Activated CD4-positive, alpha-beta T cell treated with anti-CD3 and anti-CD28 coated beads, Interleukin-2, Interleukin-4, amounts not matched to agents 100 ng/mL and 50 ng/mL, durations not matched to agents 16 hours and 8 hours (primary cell): ENCODE data around the gene MYBPHL.

Experiments
- DNase-seq: peaks from one replicate; pipeline ENCODE4 v3.0.0-alpha.2; 2020; ENCODE audit warnings: low spot score

Gene MYBPHL

GRCh38 chr1:109279615-109280278, 27.1 kb downstream of the MYBPHL start:
- no peak for DNase-seq

GRCh38 chr1:109277434-109278204, 29.2 kb downstream of the MYBPHL start:
- peak; percentile 76 for DNase-seq

- no peak for DNase-seq
Measured at GRCh38 chr1:109275706-109276345, 31.0 kb downstream of the MYBPHL start.

DNA sequence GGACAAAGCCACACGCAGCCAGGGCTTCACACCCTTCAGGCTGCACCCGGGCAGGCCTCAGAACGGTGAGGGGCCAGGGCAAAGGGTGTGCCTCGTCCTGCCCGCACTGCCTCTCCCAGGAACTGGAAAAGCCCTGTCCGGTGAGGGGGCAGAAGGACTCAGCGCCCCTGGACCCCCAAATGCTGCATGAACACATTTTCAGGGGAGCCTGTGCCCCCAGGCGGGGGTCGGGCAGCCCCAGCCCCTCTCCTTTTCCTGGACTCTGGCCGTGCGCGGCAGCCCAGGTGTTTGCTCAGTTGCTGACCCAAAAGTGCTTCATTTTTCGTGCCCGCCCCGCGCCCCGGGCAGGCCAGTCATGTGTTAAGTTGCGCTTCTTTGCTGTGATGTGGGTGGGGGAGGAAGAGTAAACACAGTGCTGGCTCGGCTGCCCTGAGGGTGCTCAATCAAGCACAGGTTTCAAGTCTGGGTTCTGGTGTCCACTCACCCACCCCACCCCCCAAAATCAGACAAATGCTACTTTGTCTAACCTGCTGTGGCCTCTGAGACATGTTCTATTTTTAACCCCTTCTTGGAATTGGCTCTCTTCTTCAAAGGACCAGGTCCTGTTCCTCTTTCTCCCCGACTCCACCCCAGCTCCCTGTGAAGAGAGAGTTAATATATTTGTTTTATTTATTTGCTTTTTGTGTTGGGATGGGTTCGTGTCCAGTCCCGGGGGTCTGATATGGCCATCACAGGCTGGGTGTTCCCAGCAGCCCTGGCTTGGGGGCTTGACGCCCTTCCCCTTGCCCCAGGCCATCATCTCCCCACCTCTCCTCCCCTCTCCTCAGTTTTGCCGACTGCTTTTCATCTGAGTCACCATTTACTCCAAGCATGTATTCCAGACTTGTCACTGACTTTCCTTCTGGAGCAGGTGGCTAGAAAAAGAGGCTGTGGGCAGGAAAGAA, 32.0 kb downstream of the MYBPHL start:
- no peak for DNase-seq

DNA sequence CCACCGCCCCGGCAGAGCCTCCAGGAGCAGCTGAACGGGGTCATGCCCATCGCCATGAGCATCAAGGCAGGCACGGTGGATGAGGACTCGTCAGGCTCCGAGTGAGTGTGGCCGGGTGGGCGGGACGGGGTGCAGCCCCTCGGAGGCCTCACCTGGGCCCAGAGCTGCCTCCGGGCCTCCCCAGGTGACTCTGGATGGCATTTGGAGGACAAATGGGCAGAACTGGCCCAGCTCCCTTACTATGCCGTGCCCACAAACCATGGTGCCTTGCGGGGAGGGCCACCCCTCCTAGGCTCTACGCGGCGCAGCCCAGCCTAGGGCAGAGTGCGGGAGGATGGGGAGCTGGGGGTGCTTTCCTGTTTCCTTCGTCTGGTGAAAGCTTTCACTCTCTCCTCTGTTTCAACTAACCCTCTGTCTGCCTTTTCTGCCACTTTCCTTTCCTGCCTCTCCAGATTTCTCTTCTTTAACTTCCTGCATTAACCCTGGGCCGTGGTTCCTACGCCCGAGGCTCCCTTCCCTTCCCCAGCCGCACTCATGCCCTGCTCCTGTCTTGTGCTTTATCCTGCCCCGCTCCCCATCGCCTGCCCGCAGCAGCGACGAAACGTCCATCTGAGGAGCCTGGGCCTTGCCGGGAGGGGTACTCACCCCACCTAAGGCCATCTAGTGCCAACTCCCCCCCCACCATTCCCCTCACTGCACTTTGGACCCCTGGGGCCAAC, 33.1 kb downstream of the MYBPHL start:
- no peak for DNase-seq

- DNase-seq = no peak
Measured at GRCh38 chr1:109272831-109273547, 33.8 kb downstream of the MYBPHL start.

- DNase-seq = no peak
Measured at GRCh38 chr1:109272021-109272799, 34.6 kb downstream of the MYBPHL start.

GRCh38 chr1:109271458-109271857, 35.4 kb downstream of the MYBPHL start:
- no peak for DNase-seq

- no peak for DNase-seq
Measured at GRCh38 chr1:109270623-109271317, 36.0 kb downstream of the MYBPHL start.

- no peak for DNase-seq
Measured at GRCh38 chr1:109269981-109270622, 36.7 kb downstream of the MYBPHL start.

GRCh38 chr1:109269212-109269980, 37.4 kb downstream of the MYBPHL start:
- no peak for DNase-seq

DNA sequence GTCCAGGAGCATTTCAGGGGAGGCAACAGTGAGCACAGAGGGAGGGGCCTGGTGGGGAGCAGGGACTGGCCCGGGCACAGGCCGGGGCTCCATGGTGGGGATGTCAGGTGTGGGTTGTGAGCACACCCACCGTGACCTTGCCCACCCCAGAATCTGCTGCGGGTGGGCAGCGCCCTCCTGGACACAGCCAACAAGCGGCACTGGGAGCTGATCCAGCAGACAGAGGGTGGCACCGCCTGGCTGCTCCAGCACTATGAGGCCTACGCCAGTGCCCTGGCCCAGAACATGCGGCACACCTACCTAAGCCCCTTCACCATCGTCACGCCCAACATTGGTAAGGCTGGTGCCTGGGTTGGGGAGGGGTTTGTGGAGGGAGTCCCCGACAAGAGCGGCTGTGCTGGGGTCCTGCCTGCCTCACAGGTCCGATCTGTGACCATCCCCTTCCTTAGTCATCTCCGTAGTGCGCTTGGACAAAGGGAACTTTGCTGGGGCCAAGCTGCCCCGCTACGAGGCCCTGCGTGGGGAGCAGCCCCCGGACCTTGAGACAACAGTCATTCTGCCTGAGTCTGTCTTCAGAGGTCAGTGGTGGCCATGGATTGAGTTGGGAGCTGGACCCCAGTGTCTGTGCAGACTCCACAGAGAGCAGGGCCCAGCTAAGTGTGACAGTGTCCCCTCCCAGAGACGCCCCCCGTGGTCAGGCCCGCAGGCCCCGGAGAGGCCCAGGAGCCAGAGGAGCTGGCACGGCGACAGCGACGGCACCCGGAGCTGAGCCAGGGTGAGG, 38.2 kb downstream of the MYBPHL start:
- no peak for DNase-seq

DNA sequence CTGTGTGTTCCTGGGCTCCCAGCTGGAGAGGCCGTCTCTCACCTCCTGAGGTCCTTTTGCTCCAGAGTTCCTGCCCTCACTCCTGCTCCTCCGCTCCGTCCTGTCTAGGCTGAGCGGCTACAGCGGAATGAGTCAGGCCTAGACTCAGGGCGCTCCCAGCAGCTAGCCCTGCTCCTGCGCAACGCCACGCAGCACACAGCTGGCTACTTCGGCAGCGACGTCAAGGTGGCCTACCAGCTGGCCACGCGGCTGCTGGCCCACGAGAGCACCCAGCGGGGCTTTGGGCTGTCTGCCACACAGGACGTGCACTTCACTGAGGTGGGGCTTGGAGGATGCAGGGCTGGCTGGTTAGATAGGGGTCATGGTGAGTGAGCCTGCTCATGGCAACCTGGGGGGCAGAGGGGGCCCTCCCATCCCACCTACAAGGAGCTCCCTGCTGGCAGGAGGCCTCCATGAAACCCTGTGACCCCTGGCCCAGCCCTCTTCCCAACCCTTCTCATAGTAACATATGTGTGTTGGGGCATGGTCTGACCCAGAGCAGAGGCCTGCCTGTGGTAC, 39.0 kb downstream of the MYBPHL start:
- DNase-seq = no peak

DNA sequence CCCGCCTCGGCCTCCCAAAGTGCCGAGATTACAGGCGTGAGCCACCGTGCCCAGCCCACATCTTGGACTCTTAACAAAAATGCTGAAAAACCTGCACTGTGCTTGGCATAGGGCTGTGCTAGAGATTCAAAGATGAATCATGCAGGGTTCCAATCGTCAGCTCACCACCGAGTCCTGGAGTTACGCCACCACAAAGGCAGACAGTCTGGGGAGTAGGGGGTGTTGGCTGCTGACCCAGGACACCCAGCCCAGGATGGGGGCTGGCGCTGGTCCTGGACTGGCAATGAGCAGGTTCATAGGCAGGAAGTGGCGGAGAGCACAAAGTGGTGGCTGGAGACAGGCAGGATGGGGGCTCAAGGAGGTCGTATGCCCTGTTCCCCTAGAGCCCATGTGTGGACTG, 39.8 kb downstream of the MYBPHL start:
- no peak for DNase-seq

DNA sequence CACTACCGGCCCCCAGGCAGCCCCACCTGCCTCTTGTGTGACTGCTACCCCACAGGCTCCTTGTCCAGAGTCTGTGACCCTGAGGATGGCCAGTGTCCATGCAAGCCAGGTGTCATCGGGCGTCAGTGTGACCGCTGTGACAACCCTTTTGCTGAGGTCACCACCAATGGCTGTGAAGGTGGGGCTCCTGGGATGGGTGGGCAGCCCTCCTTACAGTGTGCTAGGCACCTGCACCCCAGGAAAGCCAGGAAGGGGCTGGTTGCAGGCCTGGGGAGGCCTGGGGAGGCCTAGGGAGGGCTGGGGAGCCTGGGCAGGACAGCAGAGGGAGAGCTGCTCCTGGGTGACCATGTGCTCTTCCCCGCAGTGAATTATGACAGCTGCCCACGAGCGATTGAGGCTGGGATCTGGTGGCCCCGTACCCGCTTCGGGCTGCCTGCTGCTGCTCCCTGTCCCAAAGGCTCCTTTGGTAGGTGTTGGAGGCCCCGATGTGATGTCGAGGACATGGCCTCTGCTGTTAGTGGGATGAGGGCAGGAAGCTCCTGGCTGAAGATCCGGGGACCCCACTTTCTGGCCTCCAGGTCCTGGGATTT, 41.0 kb downstream of the MYBPHL start:
- DNase-seq = no peak

DNA sequence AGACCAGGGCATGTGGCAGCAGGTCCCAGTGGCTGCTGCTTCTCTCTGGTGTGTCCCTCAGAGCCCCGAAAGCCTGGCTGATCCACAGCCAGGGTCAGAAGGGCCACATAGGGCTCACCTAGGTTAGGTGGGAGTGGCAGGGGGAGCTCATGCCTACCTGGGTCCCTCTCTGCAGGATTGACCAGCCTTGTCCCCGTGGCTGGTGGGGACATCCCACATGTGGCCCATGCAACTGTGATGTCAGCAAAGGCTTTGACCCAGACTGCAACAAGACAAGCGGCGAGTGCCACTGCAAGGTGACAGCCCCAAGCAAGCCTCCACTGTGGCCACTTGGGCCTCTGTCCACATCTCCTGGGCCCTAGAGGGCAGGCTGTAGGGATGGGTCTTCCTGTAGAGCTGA, 41.8 kb downstream of the MYBPHL start:
- no peak for DNase-seq

GRCh38 chr1:109264379-109264755, 42.4 kb downstream of the MYBPHL start:
- no peak for DNase-seq
